HepG2 (cell line): Measurements from ENCODE around the gene PLXND1. TPM values are rescaled to one million over a fixed set of nuclear protein-coding genes. Genes with fewer than 3 reads are reported as not detected.
A peak's percentile ranks its signal among the peaks of the same experiment; 100 is the strongest.

Experiments used
- CEBPB ChIP-seq: IDR thresholded peaks from 2 replicates; pipeline ENCODE4 v1.6.1; 2011; ENCODE audit warnings: low read depth, low read length, improper control_type of control experiment, borderline replicate concordance
- FOXA1 ChIP-seq, 2 experiments: fragments of 450-650 bp in 1 of 2; sonication (generic) in 1 of 2; formaldehyde crosslinking in 1 of 2; IDR thresholded peaks; 2 replicates each; pipeline versions ENCODE4 v1.4.0 to v1.6.1; 2016 to 2020; ENCODE audit warnings: missing genetic modification reagents in 1 of 2
- HDAC2 ChIP-seq: sonication (generic); formaldehyde crosslinking; IDR thresholded peaks from 2 replicates; pipeline ENCODE4 v1.4.0; 2020; ENCODE audit warnings: missing genetic modification reagents
- KDM6A ChIP-seq: IDR thresholded peaks from 2 replicates; pipeline ENCODE4 v1.6.1; 2016; ENCODE audit warnings: low read depth
- SALL1 ChIP-seq: sonication (generic); formaldehyde crosslinking; IDR thresholded peaks from 2 replicates; pipeline ENCODE4 v1.8.0; 2022; ENCODE audit warnings: mild to moderate bottlenecking, missing genetic modification reagents
- SUZ12 ChIP-seq: fragments of 150-350 bp; IDR thresholded peaks from 2 replicates; pipeline ENCODE4 v1.6.1; 2014; ENCODE audit warnings: low read depth, low read length
- YY1 ChIP-seq: IDR thresholded peaks from 2 replicates; pipeline ENCODE4 v1.6.1; 2011; ENCODE audit warnings: low read length, low read depth, moderate library complexity, mild to moderate bottlenecking; ENCODE audit not compliant: insufficient read depth, insufficient replicate concordance
- ZMYM3 ChIP-seq: sonication (generic); formaldehyde crosslinking; IDR thresholded peaks from 2 replicates; pipeline ENCODE4 v1.5.1; 2020; ENCODE audit warnings: mild to moderate bottlenecking, missing genetic modification reagents
- ZNF251 ChIP-seq: sonication (generic); formaldehyde crosslinking; IDR thresholded peaks from 2 replicates; pipeline ENCODE4 v1.9.0; 2021; ENCODE audit warnings: mild to moderate bottlenecking, missing genetic modification reagents
- ZNF260 ChIP-seq: sonication (generic); formaldehyde crosslinking; IDR thresholded peaks from 2 replicates; pipeline ENCODE4 v1.4.0; 2020; ENCODE audit warnings: missing genetic modification reagents, low read depth, mild to moderate bottlenecking, borderline replicate concordance
- ZNF501 ChIP-seq: sonication (generic); formaldehyde crosslinking; IDR thresholded peaks from 2 replicates; pipeline ENCODE4 v1.5.1; 2020; ENCODE audit warnings: mild to moderate bottlenecking, moderate library complexity, missing genetic modification reagents
- ZNF598 ChIP-seq: sonication (generic); formaldehyde crosslinking; IDR thresholded peaks from 2 replicates; pipeline ENCODE4 v1.5.1; 2020; ENCODE audit warnings: mild to moderate bottlenecking, missing genetic modification reagents, borderline replicate concordance
- polyA plus RNA-seq, 8 experiments: library from polyadenylated mRNA; depleted of rRNA in 3 of 8; stranded (reverse) in 7 of 8; unstranded in 1 of 8; fragments of >200 nt; fragmentation: Illumina TruSeq in 4 of 8; extraction: Trizol in 4 of 8; gene quantifications; 2 replicates each; pipeline versions ENCODE4 v1.2.1 to v1.2.3, GENCODE V29; 2011 to 2016; ENCODE audit warnings: low read depth in 4 of 8, missing spikeins in 1 of 8, mixed read lengths in 1 of 8; ENCODE audit not compliant: insufficient read depth in 1 of 8
- total RNA-seq, 5 experiments: library from RNA; depleted of rRNA; stranded (reverse); fragments of >200 nt; fragmentation: Illumina TruSeq; extraction: Trizol; gene quantifications; 2 replicates each; pipeline ENCODE4 v1.2.3, GENCODE V29; 2016; ENCODE audit warnings: low read depth in 1 of 5
- TF ChIP-seq, protein P1 (sequence below): sonication (generic); formaldehyde crosslinking; IDR thresholded peaks from 2 replicates; pipeline ENCODE4 v1.4.0; 2020; ENCODE audit warnings: missing genetic modification reagents
- TF ChIP-seq, protein P2 (sequence below): IDR thresholded peaks from 2 replicates; pipeline ENCODE4 v1.6.1; 2016; ENCODE audit warnings: mild to moderate bottlenecking
- TF ChIP-seq, protein P3 (sequence below): sonication (generic); formaldehyde crosslinking; IDR thresholded peaks from 2 replicates; pipeline ENCODE4 v1.5.1; 2020; ENCODE audit warnings: missing genetic modification reagents, mild to moderate bottlenecking, borderline replicate concordance
- TF ChIP-seq, protein P4 (sequence below): sonication (generic); formaldehyde crosslinking; IDR thresholded peaks from 2 replicates; pipeline ENCODE4 v1.5.0; 2020; ENCODE audit warnings: mild to moderate bottlenecking, missing genetic modification reagents, borderline replicate concordance

Gene PLXND1
- total and polyA plus RNA-seq, 2 of the 13 experiments (the other 11 are each of a cell fraction or from before 2014, with no cell fraction given), result 15.9 to 42.0 TPM

DNA sequence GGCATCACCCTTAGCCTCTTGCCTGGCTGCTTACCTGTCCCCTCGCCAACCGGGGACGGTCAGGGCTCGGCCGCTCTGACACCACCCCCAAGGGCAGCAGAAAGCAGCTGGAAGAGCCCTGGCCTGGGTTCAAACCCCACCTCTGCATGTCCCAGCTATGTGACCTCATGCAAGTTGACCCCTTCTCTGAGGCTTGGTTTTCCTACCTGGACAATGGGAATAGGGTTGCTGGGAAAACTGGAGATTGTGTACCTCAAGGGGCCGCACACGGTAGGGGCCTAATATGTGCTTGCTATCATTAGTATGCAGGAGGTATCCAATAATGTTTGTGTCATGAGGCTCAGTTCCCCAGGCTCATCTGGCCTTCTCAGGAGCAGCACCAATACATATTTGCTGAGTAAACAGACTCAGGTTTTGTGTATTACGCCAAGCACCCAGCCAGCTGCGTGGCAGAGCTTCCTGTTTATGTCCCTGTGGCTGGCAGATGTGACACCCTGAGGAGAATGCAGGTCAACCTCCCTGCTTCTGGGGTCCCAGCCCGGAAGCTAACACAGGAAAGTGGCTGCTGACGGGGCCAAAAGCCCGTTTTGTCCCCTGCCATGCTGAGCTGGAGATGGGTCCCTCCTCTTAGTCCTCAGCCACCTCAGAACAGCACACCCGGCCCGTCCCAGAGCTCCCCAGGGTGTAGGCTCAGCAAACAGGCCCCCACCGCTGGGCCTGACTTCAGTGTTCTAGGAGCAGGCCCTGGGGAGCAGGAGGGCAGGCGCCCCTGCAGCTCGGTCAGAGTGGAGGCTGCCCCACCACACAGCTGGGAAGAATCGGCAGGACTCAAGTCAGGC is 29.7 kb downstream of the PLXND1 start (continued):
- TF ChIP-seq, protein P1, sequence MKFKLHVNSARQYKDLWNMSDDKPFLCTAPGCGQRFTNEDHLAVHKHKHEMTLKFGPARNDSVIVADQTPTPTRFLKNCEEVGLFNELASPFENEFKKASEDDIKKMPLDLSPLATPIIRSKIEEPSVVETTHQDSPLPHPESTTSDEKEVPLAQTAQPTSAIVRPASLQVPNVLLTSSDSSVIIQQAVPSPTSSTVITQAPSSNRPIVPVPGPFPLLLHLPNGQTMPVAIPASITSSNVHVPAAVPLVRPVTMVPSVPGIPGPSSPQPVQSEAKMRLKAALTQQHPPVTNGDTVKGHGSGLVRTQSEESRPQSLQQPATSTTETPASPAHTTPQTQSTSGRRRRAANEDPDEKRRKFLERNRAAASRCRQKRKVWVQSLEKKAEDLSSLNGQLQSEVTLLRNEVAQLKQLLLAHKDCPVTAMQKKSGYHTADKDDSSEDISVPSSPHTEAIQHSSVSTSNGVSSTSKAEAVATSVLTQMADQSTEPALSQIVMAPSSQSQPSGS (CRISPR knock-in tag), result no peak
- TF ChIP-seq ZMYM3 (CRISPR knock-in tag), result peak; percentile 70
- TF ChIP-seq, protein P2, sequence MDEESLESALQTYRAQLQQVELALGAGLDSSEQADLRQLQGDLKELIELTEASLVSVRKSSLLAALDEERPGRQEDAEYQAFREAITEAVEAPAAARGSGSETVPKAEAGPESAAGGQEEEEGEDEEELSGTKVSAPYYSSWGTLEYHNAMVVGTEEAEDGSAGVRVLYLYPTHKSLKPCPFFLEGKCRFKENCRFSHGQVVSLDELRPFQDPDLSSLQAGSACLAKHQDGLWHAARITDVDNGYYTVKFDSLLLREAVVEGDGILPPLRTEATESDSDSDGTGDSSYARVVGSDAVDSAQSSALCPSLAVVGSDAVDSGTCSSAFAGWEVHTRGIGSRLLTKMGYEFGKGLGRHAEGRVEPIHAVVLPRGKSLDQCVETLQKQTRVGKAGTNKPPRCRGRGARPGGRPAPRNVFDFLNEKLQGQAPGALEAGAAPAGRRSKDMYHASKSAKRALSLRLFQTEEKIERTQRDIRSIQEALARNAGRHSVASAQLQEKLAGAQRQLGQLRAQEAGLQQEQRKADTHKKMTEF (CRISPR knock-in tag), result 0 out of 2 replicates have a peak, but pooled peaks have one; percentile 45
- no peak for TF ChIP-seq KDM6A
- no peak for TF ChIP-seq ZNF598 (CRISPR knock-in tag)
- TF ChIP-seq ZNF501 (CRISPR knock-in tag), result peak; percentile 66; the same call in 1 of the 2 replicates
- TF ChIP-seq ZNF251 (CRISPR knock-in tag), result no peak
- no peak for TF ChIP-seq FOXA1 (IDR thresholded peaks at IDR 0.05)
- TF ChIP-seq FOXA1 (CRISPR knock-in tag; IDR thresholded peaks at IDR 0.05), result peak; percentile 67
- peak; percentile 99 for TF ChIP-seq SALL1 (CRISPR knock-in tag)
- no peak for TF ChIP-seq CEBPB
- TF ChIP-seq, protein P3, sequence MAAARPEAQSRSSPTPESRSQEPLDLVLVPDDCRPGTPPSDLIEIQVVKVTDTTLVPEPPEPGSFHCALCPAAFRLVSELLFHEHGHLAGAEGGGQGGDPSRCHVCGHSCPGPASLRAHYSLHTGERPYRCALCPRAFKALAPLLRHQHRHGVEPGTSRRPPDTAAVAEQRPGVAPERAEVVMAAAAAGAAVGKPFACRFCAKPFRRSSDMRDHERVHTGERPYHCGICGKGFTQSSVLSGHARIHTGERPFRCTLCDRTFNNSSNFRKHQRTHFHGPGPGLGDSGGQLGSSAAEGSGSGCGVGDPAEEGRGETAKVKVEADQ (CRISPR knock-in tag), result no peak
- TF ChIP-seq, protein P4, sequence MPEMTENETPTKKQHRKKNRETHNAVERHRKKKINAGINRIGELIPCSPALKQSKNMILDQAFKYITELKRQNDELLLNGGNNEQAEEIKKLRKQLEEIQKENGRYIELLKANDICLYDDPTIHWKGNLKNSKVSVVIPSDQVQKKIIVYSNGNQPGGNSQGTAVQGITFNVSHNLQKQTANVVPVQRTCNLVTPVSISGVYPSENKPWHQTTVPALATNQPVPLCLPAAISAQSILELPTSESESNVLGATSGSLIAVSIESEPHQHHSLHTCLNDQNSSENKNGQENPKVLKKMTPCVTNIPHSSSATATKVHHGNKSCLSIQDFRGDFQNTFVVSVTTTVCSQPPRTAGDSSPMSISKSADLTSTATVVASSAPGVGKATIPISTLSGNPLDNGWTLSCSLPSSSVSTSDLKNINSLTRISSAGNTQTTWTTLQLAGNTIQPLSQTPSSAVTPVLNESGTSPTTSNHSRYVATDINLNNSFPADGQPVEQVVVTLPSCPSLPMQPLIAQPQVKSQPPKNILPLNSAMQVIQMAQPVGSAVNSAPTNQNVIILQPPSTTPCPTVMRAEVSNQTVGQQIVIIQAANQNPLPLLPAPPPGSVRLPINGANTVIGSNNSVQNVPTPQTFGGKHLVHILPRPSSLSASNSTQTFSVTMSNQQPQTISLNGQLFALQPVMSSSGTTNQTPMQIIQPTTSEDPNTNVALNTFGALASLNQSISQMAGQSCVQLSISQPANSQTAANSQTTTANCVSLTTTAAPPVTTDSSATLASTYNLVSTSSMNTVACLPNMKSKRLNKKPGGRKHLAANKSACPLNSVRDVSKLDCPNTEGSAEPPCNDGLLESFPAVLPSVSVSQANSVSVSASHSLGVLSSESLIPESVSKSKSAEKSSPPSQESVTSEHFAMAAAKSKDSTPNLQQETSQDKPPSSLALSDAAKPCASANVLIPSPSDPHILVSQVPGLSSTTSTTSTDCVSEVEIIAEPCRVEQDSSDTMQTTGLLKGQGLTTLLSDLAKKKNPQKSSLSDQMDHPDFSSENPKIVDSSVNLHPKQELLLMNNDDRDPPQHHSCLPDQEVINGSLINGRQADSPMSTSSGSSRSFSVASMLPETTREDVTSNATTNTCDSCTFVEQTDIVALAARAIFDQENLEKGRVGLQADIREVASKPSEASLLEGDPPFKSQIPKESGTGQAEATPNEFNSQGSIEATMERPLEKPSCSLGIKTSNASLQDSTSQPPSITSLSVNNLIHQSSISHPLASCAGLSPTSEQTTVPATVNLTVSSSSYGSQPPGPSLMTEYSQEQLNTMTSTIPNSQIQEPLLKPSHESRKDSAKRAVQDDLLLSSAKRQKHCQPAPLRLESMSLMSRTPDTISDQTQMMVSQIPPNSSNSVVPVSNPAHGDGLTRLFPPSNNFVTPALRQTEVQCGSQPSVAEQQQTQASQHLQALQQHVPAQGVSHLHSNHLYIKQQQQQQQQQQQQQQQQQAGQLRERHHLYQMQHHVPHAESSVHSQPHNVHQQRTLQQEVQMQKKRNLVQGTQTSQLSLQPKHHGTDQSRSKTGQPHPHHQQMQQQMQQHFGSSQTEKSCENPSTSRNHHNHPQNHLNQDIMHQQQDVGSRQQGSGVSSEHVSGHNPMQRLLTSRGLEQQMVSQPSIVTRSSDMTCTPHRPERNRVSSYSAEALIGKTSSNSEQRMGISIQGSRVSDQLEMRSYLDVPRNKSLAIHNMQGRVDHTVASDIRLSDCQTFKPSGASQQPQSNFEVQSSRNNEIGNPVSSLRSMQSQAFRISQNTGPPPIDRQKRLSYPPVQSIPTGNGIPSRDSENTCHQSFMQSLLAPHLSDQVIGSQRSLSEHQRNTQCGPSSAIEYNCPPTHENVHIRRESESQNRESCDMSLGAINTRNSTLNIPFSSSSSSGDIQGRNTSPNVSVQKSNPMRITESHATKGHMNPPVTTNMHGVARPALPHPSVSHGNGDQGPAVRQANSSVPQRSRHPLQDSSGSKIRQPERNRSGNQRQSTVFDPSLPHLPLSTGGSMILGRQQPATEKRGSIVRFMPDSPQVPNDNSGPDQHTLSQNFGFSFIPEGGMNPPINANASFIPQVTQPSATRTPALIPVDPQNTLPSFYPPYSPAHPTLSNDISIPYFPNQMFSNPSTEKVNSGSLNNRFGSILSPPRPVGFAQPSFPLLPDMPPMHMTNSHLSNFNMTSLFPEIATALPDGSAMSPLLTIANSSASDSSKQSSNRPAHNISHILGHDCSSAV (CRISPR knock-in tag), result no peak
- no peak for TF ChIP-seq HDAC2 (CRISPR knock-in tag)
- TF ChIP-seq ZNF260 (CRISPR knock-in tag), result no peak
- no peak for TF ChIP-seq SUZ12
- no peak for TF ChIP-seq YY1
